ENCODE data around the gene LRMDA.

DNA sequence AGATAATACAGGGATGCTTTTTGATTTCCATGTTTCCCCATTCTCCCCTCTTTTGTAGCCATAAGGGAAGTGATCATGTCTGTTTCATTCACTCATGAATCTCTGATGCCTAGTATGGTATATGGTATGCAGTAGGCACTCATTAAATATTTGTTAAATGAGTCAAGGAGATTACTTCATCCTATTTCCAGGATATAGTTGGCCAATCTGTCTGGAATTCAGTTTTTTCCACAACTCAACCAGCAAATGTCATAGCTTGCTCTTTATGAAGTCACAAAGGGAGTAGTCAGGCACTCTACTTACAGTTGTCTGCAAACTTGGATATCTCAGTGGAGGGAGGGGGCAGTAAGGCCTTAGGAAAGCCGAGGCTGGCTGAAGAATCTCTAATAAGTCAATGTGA lies 853.6 kb downstream of the LRMDA start:
- TF ChIP-seq, protein P1, sequence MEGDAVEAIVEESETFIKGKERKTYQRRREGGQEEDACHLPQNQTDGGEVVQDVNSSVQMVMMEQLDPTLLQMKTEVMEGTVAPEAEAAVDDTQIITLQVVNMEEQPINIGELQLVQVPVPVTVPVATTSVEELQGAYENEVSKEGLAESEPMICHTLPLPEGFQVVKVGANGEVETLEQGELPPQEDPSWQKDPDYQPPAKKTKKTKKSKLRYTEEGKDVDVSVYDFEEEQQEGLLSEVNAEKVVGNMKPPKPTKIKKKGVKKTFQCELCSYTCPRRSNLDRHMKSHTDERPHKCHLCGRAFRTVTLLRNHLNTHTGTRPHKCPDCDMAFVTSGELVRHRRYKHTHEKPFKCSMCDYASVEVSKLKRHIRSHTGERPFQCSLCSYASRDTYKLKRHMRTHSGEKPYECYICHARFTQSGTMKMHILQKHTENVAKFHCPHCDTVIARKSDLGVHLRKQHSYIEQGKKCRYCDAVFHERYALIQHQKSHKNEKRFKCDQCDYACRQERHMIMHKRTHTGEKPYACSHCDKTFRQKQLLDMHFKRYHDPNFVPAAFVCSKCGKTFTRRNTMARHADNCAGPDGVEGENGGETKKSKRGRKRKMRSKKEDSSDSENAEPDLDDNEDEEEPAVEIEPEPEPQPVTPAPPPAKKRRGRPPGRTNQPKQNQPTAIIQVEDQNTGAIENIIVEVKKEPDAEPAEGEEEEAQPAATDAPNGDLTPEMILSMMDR (IDR thresholded peaks at IDR 0.05), result no peak
- no peak for TF ChIP-seq EP300 (IDR thresholded peaks at IDR 0.05)
- peak; percentile 42 for TF ChIP-seq POLR2AphosphoS5 (IDR thresholded peaks at IDR 0.05)
